Activated CD8-positive, alpha-beta T cell treated with anti-CD3 and anti-CD28 coated beads, Interleukin-2, amount 10 ng/mL, durations not matched to agents 7 days and 5 days (primary cell): ENCODE measurements around the gene RNU1-4. TPM values are rescaled to one million over a fixed set of nuclear protein-coding genes. Genes with fewer than 3 reads are reported as not detected.
"Not testable (repeated sequence)": the region's sequence is repeated elsewhere in the genome, so short reads cannot be mapped to it uniquely, and the experiment has no call there.

ENCODE experiments used
- ATAC-seq: fragments of 150-1000 bp; cut with Tn5 transposase; one replicate; pipeline ENCODE4 v1.10.0; 2021; ENCODE audit warnings: moderate library complexity
- CTCF ChIA-PET: fragments of 350-600 bp; sonication (Branson Sonifier 250); formaldehyde crosslinking; loops from one replicate; lab custom pipeline; 2021; ENCODE audit warnings: antibody characterized with exemption; lab: Charles Lee
- POLR2A ChIA-PET: fragments of 350-600 bp; sonication (Branson Sonifier 250); formaldehyde crosslinking; loops from one replicate; lab custom pipeline; 2021; ENCODE audit warnings: antibody characterized with exemption; lab: Charles Lee
- DNase-seq: peaks from one replicate; pipeline ENCODE4 v3.0.0-alpha.2; 2020
- H3K27ac Mint-ChIP-seq: one replicate; pipeline ENCODE4 v1.8.0; 2021; ENCODE audit warnings: mild to moderate bottlenecking, mixed read lengths
- H3K27me3 Mint-ChIP-seq: one replicate; pipeline ENCODE4 v1.8.0; 2021; ENCODE audit warnings: low read depth, mixed read lengths
- H3K36me3 Mint-ChIP-seq: one replicate; pipeline ENCODE4 v1.8.0; 2021; ENCODE audit warnings: low read depth, mixed read lengths
- H3K4me1 Mint-ChIP-seq: one replicate; pipeline ENCODE4 v1.8.0; 2021; ENCODE audit warnings: low read depth, mixed read lengths
- H3K4me3 Mint-ChIP-seq: one replicate; pipeline ENCODE4 v1.8.0; 2021; ENCODE audit warnings: mild to moderate bottlenecking, mixed read lengths
- H3K9me3 Mint-ChIP-seq: one replicate; pipeline ENCODE4 v1.8.0; 2022; ENCODE audit warnings: mixed read lengths; ENCODE audit not compliant: insufficient read depth
- total RNA-seq, 2 experiments: library from RNA; stranded (reverse); gene quantifications; one replicate each; pipeline ENCODE4 v1.2.3, GENCODE V29; 2021

RNU1-4 gene
- total RNA-seq, 2 experiments from 2014 or later = 1,730 to 2,232 TPM

DNA sequence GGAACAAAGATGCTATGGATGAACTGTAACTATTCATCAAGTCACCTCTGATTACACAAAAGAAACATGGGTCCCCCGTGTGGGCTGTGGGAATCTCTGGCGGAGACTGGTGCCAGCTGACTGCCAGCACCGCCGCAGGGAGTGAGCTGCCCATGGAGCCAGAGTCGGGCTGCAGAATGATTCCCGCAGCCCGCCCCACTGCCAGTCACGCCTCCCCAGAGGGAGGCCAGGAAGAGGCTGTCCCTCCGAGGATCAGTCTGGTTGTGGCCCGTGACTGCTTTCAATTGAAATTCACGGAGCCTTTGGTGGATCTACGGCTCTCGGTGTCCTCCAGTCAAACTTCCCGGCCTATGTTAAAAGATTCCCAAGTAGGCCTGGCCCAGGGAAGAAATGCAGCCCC, 27.7 kb upstream of the RNU1-4 start:
- POLR2A ChIA-PET, H3K4me1 Mint-ChIP-seq, H3K9me3 Mint-ChIP-seq, DNase-seq, H3K36me3 Mint-ChIP-seq, H3K27me3 Mint-ChIP-seq, CTCF ChIA-PET, ATAC-seq, H3K27ac Mint-ChIP-seq, H3K4me3 Mint-ChIP-seq: not testable (repeated sequence)

DNA sequence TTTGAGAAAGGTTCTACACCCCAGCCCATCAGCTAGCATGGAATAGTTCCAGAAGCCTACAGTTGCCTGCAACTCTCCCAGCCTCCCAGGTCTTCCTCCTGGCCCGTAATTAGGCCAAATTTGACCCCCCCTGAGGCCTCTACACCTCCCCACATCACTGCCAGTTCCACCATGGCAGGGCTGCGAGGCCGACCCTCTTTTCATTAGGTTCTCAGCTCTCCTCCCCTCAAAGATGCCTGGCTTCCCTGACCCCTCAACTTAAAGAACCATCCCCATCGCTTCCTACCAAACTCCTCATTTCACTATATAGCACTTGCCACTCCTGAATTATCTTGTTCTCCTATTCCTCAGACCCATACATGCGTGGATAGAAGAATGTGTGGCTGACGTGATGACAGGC, 27.3 kb upstream of the RNU1-4 start:
- H3K27ac Mint-ChIP-seq, POLR2A ChIA-PET, H3K27me3 Mint-ChIP-seq, DNase-seq, H3K9me3 Mint-ChIP-seq, H3K4me3 Mint-ChIP-seq, ATAC-seq, H3K4me1 Mint-ChIP-seq, H3K36me3 Mint-ChIP-seq, CTCF ChIA-PET: not testable (repeated sequence)

DNA sequence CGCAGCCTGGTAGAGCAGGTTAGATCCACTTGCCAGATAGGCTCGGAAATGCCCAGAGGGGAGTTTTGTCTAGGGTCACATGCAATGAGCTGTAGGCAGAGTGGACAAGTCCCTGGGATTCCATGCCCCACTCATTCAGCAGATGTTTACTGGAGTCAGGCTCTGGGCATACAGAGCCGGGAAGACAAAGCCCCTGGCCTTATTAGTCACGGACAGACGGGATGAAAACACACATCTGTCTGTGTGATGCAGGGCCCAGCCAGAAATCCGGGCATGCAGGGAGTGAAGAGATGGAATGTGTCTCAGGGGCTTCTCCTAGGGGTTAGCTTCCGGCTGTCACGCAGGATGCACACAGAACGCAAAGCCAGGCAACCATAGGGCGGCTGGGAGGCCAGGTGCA, 26.8 kb upstream of the RNU1-4 start:
- H3K27ac Mint-ChIP-seq, H3K27me3 Mint-ChIP-seq, CTCF ChIA-PET, H3K4me1 Mint-ChIP-seq, H3K9me3 Mint-ChIP-seq, ATAC-seq, H3K4me3 Mint-ChIP-seq, DNase-seq, H3K36me3 Mint-ChIP-seq: not testable (repeated sequence)
- POLR2A ChIA-PET = interaction anchor here (1.1 kb wide), 1 partner anchor 35 kb away, joined by 3 read pairs; no protein-coding TSS in a partner anchor

DNA sequence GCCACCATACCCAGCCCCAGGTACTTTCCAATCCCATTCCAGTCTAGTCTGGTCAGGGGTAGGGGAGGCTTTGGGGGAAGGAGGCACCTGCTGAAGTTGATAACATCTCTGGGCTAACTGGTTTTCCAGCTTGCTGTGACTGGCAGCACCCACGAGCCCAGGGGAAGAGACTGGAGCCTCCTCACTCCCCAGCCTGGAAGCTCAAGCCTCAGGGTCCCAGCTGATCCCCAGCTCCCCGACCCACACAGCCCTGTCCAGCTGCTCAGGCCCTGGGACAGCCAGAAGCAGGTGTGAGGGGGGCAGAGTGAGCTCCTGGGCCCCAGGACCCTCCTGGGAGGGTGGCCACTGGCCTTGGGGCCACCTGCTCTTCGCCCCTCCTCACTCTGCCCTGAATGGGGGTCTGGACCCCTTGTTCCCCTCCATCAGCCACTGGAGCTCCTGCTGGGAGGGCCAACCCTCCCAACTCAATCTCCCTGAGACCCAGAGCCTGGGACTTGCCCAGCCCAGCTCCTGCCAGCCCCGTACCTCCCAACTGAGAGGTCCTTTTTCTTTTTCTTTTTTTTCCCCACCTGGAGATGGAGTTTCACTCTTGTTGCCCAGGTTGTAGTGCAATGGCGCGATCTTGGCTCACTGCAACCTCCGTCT, 23.5 kb upstream of the RNU1-4 start:
- Mint-ChIP-seq H3K36me3 (no peaks in the 10 kb centered on the region), H3K4me3 (no peak overlapping the region), H3K9me3 (no peaks in the 10 kb centered on the region), H3K27me3 (peaks cover 8% of the 10 kb centered on the region), H3K27ac (no peak overlapping the region), H3K4me1 (no peaks in the 10 kb centered on the region)
- ATAC-seq (no peak), DNase-seq (no peak)
- POLR2A ChIA-PET = interaction anchor here (0.8 kb wide), 1 partner anchor 203 kb away, joined by 3 read pairs; no protein-coding TSS in a partner anchor
- CTCF ChIA-PET = interaction anchor here (0.9 kb wide), 1 partner anchor 17 kb away, joined by 3 read pairs; no protein-coding TSS in a partner anchor

DNA sequence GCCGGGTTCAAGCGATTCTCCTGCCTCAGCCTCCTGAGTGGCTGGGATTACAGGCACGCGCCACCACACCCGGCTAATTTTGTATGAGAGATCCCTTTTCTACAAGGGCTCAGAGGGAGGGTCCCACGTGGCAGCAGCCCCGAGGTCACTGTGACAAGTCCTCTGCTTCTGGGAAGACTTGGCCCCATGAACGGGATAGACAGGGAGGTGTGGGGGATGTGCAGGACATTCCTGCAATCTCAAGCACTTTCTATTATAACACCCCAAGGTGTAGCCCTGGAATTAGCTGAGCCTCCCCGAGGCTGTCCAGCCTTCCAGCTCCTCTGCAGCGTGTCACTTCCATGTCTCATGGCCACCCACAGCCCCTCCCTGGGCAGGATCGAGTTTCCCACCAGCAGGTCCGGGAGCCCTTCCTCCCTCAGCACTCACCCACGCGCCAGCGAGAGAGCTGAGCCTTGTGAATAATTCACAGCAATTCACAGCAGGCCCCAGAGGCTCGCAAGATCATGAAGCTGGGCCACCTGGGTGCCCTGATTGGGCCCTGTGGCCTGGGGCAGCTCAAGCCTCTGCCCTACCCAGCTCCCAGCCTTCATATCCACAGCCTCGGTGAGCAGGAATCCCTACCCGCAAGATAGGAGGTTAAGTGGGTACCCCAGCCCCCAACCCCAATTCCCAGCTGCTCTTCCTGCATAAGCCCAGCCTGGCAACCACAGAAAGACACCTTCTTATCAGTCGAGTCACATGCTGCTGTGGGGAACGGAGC, 22.8 kb upstream of the RNU1-4 start:
- Mint-ChIP-seq H3K9me3 (no peaks in the 10 kb centered on the region), H3K4me3 (no peak overlapping the region), H3K36me3 (no peaks in the 10 kb centered on the region), H3K4me1 (no peaks in the 10 kb centered on the region), H3K27ac (no peak overlapping the region), H3K27me3 (peaks cover 11% of the 10 kb centered on the region)
- ChIA-PET CTCF (interaction anchor here (0.9 kb wide), 1 partner anchor 17 kb away, joined by 3 read pairs; no protein-coding TSS in a partner anchor), POLR2A (no interaction called here)
- no peak for ATAC-seq
- no peak for DNase-seq

DNA sequence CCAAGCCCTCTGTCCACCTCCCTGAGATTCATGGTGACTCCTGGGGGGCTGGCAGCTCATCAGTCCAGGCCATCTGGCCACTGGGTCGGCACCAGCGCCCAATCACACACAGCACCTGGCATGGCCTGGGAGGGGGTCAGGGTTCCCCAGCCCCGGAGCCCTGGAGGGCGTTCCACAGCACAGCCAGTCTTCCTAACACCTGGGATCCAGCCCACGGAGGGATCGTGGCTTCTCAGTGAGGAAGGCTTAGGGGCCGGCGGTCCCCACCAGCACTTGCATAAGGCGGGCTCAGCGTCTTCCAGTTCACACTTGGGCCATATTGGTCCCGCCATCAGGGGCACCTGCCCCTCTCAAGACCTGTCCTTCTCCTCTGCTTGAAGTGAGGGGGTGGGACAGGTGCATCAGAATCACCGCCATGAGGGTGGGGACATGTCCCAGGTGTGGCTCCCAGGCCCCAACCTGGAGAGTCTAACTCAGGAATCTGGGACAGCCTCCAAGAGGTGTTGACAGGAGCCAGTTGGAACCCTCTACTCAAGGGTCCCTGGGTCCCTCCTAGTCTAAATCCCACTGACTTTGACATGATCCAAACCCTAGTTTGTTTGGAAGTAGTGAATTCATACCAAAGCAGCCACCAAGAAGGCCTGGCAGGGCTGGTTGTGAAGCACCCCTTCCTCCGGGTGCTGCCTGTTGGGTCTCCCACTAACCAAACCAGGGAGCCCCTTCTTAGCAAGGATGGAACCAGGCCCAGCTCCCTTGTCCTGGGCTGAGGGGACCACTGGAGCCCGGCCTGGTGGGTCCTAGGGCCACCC, 22.0 kb upstream of the RNU1-4 start:
- H3K4me1 Mint-ChIP-seq, H3K27ac Mint-ChIP-seq, H3K9me3 Mint-ChIP-seq, DNase-seq, POLR2A ChIA-PET, H3K36me3 Mint-ChIP-seq, H3K4me3 Mint-ChIP-seq, ATAC-seq, CTCF ChIA-PET: not testable (repeated sequence)
- peaks cover 11% of the 10 kb centered on the region for H3K27me3 Mint-ChIP-seq

DNA sequence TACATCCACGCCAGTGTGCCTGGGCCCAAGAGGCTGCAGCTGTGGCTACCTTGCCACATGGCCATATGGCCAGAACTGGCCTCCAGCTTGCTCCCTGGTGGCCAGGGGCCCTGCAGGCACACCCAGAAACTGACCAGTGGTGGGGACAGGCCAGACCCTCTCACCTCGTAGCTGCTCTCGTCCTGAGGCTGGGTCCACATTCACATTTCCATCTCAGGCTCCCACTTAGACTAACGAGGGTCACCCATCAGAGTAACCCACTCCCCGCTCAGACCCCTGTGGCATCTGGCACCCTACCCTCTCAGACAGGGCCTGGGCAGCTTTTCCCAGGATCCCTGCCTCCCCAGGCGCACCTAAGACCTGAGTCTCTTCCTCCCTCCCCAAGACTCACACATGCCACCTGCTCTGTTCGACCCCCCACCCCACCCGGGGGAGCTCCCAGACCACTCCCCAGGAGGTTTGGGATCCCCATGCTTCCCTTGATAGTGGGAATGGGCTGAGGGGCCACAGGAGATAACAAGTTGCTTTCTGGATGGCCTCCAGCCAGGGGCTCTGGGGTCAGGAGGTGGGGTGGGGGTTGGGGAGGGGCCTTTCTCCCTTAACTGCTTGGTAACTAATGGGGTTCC, 21.3 kb upstream of the RNU1-4 start:
- Mint-ChIP-seq H3K4me3 (no peak overlapping the region), H3K9me3 (no peaks in the 10 kb centered on the region), H3K27me3 (peaks cover 11% of the 10 kb centered on the region), H3K36me3 (no peaks in the 10 kb centered on the region), H3K27ac (no peak overlapping the region), H3K4me1 (no peaks in the 10 kb centered on the region)
- DNase-seq = no peak
- ChIA-PET CTCF (no interaction called here), POLR2A (no interaction called here)
- no peak for ATAC-seq

DNA sequence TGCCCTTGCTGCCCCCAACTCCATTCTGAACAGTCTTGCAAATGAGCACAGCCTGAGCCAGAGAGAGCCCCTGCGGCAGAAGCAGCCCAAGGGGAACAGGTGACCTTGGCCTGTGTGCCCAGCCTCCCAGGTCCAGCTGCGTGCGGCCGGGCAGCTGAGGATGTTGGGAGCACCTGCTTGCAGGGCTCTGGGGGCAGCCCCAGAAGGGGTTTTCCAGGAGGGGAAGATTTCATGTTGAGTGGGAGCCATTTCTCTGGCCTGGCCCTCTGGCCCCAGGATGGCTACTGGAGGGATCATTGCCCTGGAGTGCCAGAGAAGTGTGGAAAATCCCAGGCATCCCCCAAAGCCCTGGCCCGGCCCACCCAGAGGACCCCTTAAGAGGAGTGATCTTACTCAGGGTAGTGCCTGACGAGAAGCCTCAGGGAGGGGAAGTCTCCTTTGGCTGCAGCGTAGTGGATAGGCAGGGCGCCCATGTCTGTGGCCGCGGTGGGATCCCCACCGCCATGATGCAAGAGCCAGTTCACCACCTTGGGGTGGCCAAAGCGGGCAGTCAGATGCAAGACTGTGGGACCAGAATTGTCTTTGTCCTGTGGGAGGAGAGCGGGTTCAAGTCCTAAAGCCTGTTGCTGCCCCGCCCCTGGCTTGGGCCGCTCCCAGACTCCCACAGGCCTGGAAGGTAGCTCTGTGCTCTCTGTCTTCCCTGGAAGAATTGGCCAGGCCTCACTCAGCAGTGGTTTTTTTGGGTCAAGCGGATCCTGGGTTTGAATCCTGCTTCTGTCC, 20.6 kb upstream of the RNU1-4 start:
- POLR2A ChIA-PET = no interaction called here
- no peak for DNase-seq

DNA sequence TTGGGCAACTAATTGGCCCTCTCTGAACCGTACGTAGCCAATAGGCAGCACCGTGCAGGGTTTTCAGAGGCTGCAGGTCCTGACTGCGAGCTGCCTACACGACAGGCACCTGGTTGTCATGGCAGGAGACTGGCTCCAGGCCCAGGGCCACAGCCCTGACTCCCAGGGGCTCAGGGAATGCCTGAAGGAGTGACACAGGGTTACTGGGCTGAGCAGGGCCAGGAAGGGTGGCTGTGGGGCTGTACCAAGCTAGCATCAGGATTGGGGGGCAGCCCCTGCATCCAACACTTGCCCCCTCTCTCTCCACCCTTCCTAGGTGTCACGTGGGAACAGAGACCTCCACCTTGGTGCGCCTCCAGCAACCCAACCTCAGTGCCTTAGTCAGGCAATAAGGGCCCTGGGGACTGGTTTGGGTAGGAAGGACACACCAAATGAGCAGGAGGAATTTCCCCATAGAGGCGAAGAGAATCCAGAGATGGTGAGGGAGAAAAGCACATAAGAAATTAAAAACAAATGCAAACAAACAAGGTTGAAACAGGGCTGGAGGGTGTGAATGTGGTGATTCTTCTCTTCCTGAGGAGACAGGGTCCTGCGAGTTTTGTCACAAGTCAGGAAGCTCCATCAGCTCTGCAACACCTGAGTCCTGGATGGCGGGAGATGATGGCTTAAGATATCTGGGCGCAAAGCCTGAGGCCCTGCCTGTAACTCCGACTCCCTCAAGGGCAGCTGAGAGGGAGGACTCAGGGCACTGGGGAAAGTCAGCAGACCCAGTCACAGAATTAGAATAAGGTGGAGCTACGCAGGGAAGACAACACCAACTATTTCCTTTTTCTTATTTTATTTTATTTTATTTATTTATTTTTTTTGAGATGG, 19.7 kb upstream of the RNU1-4 start:
- ChIA-PET POLR2A (no interaction called here), CTCF (no interaction called here)
- Mint-ChIP-seq H3K4me1 (no peaks in the 10 kb centered on the region), H3K4me3 (no peak overlapping the region), H3K9me3 (no peaks in the 10 kb centered on the region), H3K27me3 (peaks cover 11% of the 10 kb centered on the region), H3K36me3 (no peaks in the 10 kb centered on the region), H3K27ac (no peak overlapping the region)
- no peak for ATAC-seq
- DNase-seq = no peak

More for the DNA sequence above, 20.6 kb upstream of the RNU1-4 start:
- Mint-ChIP-seq H3K4me1 (no peaks in the 10 kb centered on the region), H3K27me3 (peaks cover 11% of the 10 kb centered on the region), H3K9me3 (no peaks in the 10 kb centered on the region), H3K27ac (no peak overlapping the region), H3K4me3 (no peak overlapping the region), H3K36me3 (no peaks in the 10 kb centered on the region)
- ATAC-seq = no peak
- CTCF ChIA-PET = no interaction called here

DNA sequence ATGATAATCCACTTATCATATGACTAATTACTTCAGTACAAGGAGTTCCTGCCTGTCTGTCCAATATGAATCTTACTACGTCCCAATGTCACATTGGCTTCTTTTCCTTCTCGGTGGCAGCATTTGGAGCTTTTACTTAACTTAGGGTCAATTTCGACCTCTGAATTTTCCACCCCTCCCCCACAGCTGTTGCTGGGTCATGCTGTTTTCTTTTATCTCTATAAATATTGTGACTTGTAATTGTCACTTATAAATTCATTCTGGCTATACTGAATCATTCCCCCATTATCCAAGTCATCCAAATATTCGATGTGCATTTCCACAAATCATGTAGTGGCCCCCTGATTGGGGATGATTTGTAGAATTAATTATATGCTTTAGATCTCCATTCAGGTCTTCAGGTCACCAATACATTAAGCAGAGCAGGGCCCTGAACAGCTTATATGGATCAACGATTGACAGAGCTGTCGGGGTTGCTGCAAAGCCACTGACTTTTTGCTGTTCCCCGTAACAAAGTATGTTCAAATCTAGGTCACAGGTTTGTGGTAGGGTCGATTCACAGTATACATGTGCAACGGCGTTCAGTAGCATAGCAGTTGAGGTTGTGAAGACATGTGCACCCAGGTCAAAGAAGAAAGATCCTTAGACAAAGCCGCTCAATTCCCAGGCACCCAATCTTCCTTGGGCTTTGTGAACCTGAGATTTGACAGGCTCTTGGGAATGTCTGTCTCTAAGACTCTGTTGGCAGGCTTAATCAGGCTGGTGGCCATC, 18.3 kb upstream of the RNU1-4 start:
- ChIA-PET POLR2A (no interaction called here), CTCF (no interaction called here)
- DNase-seq (no peak), ATAC-seq (no peak)
- Mint-ChIP-seq H3K27me3 (peaks cover 11% of the 10 kb centered on the region), H3K9me3 (no peaks in the 10 kb centered on the region), H3K27ac (no peak overlapping the region), H3K4me1 (no peaks in the 10 kb centered on the region), H3K4me3 (no peak overlapping the region), H3K36me3 (no peaks in the 10 kb centered on the region)
